Bone marrow (tissue), 2 donors: ENCODE measurements around the gene HNMT.
"Not testable (repeated sequence)": the region's sequence is repeated elsewhere in the genome, so short reads cannot be mapped to it uniquely, and the experiment has no call there.

Experiments
- DNase-seq, 2 donors: peaks; one replicate each; lab custom pipeline; 2025; lab: John Stamatoyannopoulos, UW

The HNMT gene

DNA sequence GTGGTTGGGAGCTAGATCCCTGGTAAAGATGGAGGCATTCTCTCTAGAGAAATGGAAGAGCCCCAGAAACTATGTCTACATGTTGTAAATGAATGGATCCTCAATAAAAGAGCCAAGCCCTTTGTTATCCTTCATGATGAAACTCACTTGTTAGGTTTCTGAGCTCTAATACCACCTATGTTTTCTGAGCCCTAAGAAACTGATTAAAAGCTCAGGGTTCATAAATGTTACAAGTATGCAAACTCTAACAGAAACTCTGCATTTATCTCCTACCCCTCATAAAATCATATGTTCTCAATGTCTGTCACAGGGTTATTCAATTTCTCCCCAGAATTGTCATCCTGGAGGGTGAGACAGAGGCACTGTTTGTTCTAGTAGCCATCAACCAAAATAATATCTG, 18.0 kb upstream of the HNMT start:
- DNase-seq = no peak

GRCh38 chr2:137947032-137947727, 17.1 kb upstream of the HNMT start:
- no peak for DNase-seq

DNA sequence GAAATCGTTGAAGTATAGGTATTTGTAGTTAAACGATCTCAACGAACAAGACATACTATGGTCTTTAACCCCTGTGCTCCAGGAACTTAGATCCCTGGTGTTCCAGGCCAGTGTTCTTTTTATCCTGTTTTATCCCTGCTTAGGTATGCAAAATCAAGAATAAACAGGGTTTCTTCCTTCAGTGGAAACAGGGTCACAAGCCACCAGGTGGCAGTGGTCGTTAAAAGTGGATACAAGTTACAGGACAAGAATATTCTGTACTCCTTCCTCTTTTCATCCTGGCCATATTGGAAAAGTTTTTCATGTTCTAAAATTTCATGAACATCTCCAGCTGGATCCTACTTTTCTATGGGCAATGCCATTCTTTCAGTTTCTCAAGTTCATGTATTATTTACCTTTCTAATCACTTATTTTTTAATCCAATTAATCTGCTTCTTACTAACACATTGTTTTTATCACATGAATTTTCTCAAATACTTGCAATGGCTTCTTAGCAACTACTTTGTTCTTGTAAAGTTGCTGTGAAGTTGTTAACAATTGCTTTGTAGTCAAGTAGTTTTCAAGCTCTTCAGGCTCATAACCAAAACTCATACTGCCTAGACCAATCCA, 16.4 kb upstream of the HNMT start:
- peak; percentile 8 to 52 for DNase-seq

GRCh38 chr2:137948894-137949293, 15.4 kb upstream of the HNMT start:
- DNase-seq = no peak

- DNase-seq = peak in 1 of 2 donors; percentile 6
Measured at GRCh38 chr2:137950238-137950637, 14.0 kb upstream of the HNMT start.

DNA sequence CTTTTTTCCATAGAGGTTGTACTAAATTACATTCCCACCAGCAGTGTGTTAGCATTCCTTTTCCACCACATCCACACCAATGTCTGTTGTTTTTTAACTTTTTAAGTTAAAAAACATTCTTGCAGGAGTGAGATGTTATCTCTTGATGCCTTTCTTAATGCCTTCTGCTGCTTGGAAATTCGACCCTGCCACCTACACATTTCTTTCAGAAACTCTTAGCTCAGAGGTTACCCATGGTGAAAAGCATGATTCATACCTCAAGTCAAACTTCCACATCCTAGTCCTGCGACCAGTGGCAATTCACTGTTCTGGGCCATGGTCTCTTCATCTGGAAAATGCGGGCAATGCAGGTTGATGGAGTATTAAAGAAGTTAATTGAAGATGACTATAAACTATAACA, 12.7 kb upstream of the HNMT start:
- no peak for DNase-seq

GRCh38 chr2:137952586-137953129, 11.6 kb upstream of the HNMT start:
- DNase-seq = peak in 1 of 2 donors; percentile 20

DNA sequence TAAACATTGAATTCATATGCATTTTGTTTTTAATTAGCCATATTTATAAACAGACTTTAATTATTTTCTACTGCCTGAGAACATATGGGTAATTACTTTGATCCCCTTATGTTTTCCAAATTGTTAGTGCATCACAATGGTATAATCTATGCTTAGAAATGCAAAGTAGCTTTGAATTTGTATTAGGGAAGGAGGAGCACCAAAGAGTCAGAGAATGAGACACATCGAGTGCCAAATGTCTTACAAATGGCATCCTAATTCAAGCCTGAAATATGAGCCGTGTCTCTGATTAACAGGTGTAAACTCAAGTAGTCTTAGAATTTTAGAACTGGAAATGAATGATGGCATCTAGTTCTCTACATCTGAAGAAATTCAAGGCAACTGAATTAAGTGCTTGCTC, 8.7 kb upstream of the HNMT start:
- no peak for DNase-seq

DNA sequence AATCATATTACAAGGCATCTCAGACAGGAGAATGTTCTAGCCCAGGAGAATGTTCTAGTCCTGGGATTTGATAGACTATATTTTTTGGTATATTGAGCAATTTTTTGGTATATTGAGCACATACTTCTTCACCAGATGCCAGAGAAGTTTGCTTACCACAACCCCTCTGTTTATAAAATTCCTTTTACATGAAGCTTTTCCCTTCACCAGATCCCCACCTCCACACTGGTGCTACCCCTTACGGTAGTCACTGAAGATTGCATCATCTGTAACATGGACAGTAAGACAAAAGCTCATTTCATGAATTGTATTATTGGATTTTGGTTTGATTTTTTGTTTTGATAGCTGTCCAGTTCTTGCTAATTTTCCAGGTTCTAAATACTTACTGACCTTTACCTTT, 7.2 kb upstream of the HNMT start:
- DNase-seq = no peak

- DNase-seq = no peak
Measured at GRCh38 chr2:137959166-137959565, 5.1 kb upstream of the HNMT start.

DNA sequence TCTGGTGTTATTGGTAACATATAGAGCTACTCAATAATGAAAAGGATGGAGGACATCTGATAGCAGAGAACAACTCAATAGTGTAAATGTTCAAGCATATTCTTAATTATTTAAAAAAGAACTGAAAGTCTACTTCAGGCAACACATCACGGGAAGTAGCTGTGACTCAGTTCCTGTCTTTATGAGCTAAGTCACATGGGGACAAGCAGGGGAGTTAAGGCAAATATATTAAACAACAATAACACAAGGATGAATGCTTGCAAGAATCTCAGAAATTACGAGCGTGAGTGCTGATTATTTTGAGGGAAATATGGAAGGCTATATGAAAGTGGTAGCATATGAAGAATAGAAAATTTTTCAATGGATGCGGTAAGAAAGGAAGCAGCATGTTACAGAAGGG, 4.0 kb upstream of the HNMT start:
- no peak for DNase-seq

- DNase-seq = no peak
Measured at GRCh38 chr2:137961602-137962001, 2.7 kb upstream of the HNMT start.

- DNase-seq = no peak
Measured at GRCh38 chr2:137963535-137964065, 673 bp upstream of the HNMT start.

DNA sequence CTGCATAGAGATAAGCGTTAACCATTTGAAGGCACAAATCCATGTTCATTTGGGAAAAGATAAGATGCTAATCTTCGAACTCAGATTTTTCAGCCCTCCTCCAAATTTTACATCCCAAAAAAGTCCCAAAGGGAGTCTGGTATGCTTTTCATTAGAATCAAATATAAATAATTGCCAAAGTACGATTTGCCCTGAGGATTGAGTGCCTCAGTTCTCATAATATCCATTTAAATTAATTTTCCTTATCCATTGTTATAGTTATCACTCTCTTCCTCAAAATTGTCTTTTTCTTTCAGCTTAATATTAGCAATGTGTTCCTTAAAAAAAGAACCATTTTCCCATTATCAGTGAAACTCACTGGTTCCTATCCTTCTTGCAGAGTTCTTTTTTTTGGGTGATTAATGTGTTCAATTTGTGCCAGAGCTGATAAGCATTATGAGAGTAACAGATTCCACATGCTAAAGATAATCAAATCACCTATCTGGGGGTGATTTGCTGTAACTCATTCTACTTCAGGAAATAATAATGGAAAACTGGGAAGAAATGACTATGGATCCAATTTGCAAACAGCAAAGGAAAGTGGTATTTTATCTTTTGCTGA, 686 bp downstream of the HNMT start:
- DNase-seq = no peak

DNA sequence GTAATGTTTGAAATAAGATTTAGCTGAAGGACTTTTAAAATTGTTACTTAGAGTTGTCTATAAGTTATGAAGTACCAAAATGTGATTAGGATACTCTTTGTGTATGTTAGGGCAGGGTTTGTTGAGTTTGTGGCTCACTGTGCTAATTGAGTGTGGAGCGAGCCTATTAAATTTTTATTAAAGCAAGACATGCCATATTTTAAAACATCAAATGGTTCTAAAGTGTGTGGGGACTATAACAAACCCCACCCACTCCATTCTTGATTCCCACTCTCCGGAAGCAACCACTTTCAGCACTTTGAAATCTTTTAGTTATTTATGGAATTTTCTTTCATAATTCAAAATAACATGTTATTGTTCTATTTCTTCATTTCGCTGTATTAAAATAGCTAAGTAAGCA, 1.8 kb downstream of the HNMT start:
- no peak for DNase-seq

DNA sequence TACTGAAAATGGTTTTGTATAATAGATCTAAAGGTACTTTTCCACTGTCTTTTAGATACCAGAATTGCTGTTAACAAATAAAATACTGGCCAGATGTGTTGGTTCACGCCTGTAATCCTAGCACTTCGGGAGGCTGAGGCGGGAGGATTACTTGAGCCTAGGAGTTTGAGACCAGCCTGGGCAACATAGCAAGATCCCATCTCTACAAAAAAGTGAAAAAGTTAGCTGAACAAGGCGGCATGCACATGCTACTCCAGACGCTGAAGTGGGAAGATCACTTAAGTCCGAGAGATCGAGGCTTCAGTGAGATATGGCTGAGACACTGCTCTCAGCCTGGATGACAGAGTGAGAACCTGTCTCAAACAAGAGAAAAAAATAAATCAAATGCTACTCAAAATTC, 2.8 kb downstream of the HNMT start:
- no peak for DNase-seq

DNA sequence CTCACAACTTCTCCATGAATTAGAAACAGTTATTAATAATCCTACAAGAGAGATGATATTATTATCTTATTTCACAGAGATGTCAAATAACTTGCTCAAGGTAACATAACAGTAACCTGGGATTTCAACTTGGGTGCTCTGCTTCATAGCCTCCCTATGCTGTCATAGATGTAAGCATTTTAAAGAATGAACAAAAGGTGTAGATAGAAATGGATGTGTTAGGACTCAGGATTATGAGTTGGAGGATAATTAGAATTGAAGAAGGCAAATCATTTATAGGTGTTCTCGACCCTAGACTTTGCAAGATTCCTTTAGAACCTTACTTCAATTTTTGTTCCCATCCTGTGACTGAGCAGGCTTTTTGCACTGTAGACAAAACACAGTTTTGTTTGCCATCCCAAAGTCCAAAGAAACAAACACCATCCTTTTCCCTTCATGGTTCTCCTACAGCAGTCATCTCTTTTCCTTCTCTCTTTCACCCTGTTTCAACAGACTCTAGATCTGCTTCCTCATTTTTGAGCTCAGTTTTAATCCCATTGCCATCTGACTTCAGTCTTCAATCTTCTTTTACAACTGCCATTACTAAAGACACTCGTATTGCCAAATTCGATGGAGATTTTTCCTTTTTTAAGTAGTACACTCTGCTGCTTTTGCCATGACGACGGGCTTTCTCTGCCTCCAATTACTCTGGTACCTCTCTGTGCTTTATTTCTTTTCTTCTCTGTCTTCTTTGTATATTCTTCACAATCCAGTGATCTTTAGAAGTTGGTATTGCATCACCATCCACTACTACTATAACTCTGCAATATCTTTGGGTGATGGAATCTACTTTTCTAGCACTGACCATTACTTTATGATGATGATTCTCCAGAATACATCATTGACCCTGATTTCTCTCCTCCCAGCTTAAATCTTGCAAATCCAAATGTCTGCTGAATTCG, 4.5 kb downstream of the HNMT start:
- no peak for DNase-seq

DNA sequence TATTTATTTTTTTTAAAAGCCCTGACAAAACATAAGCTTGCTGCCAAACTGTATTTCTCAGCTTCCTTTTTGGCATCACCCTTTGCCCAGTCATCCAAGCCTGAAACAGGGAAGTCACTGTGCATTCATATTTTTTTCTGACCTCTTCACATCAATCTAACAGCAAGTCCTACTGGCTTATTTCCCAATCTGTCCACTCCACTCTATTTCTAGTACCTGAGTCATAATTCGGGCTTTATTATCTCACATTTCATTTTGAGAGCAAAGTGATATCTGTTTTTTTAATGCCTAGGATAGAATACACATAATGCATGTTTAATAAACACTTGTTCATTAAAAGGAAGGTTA, 5.1 kb downstream of the HNMT start:
- no peak for DNase-seq

- no peak for DNase-seq
Measured at GRCh38 chr2:137969876-137970275, 5.6 kb downstream of the HNMT start.

DNA sequence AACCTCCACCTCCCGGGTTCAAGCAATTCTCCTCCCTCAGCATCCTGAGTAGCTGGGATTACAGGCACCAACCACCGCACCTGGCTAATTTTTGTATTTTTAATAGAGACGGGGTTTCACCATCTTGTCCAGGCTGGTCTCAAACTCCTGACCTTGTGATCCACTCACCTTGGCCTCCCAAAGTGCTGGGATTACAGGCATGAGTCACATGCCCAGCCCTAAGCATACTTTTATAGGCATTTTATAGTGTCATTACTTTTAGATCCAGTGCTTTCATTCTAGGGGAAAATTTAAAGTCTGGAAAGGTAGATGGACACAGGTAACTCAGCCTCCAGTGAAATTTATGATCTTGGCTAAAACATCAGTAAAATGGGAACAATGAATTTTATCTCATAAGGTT, 7.0 kb downstream of the HNMT start:
- not testable (repeated sequence) for DNase-seq

DNA sequence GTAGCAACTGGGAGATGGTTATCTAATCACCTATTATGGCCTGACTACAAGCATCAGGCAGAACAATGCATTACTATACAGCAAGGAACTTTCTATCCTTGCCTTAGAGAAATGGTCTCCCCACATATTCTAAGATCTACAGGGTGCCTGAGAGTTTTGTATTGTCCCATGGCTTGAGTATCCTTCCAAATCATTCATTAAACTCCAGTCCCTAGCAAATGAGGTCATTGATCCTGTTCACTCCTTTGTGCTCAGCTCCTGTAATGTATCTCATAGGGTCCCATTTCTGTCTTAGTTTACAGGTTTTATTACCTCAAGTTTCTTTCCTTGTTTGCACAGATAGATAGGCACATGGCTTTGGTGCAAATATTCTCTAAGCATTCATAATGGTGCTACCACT, 9.0 kb downstream of the HNMT start:
- no peak for DNase-seq
